ENCODE measurements around the gene MAEL.

- TF ChIP-seq CTCF (IDR thresholded peaks at IDR 0.05), result no peak
- no peak for TF ChIP-seq POLR2A (IDR thresholded peaks at IDR 0.05)
- no peak for TF ChIP-seq POLR2AphosphoS5 (IDR thresholded peaks at IDR 0.05)
Observed at GRCh38 chr1:167064621-167065020, 75.5 kb downstream of the MAEL start.

All from prostate gland (tissue), 2 donors.